ENCODE results near the gene IGLL1. TPM values are rescaled to one million over a fixed set of nuclear protein-coding genes. Genes with fewer than 3 reads are reported as not detected.

IGLL1 gene
- total and polyA plus RNA-seq, 2 experiments from 2014 or later: not detected

GRCh38 chr22:23529166-23530103 lies 50.7 kb downstream of the IGLL1 start:
- Histone ChIP-seq H3K9me2 (ENCODE audit: insufficient read depth) (no peaks in the 10 kb centered on the region), H3K27me3 (ENCODE audit: insufficient read depth) (peaks cover 32% of the 10 kb centered on the region), H3K36me3 (ENCODE audit: insufficient read depth) (no peaks in the 10 kb centered on the region), H4K20me1 (replicated peaks; ENCODE audit: insufficient read depth) (no peaks in the 10 kb centered on the region), H2AFZ (no peak overlapping the region), H3K79me2 (replicated peaks; ENCODE audit: insufficient read depth) (no peaks in the 10 kb centered on the region), H3K27ac (ENCODE audit: low read depth) (no peak overlapping the region), H3F3A (replicated peaks; ENCODE audit: low read depth) (0 out of 2 replicates have a peak, but pooled peaks cover 4% of the 10 kb centered on the region), H3K4me1 (ENCODE audit: insufficient read depth) (peaks cover 17% of the 10 kb centered on the region), H3K4me2 (no peak overlapping the region), H3K4me3 (no peak overlapping the region)
- Mint-ChIP-seq H3K4me3 (no peak overlapping the region), H3K4me1 (peaks cover 29% of the 10 kb centered on the region), H3K9me3 (no peaks in the 10 kb centered on the region; the same call in 2 of the 3 replicates), H3K27ac (no peak overlapping the region), H3K36me3 (ENCODE audit: low read depth) (no peaks in the 10 kb centered on the region), H3K27me3 (ENCODE audit: insufficient read depth, low read depth, poor library complexity) (peaks cover 32% of the 10 kb centered on the region)
- no peak for ATAC-seq
- TF ChIP-seq NANOG (IDR thresholded peaks at IDR 0.05; ENCODE audit: borderline replicate concordance) (no peak), JUNB (IDR thresholded peaks at IDR 0.05; ENCODE audit: unreplicated experiment) (no peak), ZNF114 (CRISPR knock-in tag; IDR thresholded peaks at IDR 0.05) (no peak), ZNF462 (CRISPR knock-in tag; IDR thresholded peaks at IDR 0.05) (no peak), ZNF331 (CRISPR knock-in tag; IDR thresholded peaks at IDR 0.05; ENCODE audit: low read depth) (no peak)
- no peak for DNase-seq (ENCODE audit: low spot score)

Data from GM23338 (cell line).